ENCODE data around the gene ANO6.
A peak's percentile ranks its signal among the peaks of the same experiment; 100 is the strongest.

The ANO6 gene

GRCh38 chr12:45407981-45408728, 192.3 kb downstream of the ANO6 start:
- DNase-seq (ENCODE audit: low spot score): no peak

DNA sequence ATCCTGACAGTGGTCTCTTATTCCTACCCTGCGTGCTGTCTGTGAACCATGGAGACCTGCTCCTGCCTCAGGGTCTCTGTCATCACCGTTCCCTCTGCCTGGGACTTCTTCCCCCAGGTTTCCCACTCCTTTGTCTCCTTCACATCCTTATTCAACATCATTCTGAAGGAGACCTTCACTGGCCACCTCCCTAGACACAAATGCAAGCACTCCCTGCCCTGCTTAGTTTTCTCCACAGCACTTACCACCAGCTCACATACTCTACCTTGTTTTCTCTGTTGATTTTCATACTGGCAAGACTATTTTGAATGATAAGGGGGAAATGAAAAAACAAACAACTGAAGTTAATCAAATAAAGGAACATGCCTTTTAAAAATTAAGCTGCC, 192.8 kb downstream of the ANO6 start:
- DNase-seq (ENCODE audit: low spot score): no peak

DNA sequence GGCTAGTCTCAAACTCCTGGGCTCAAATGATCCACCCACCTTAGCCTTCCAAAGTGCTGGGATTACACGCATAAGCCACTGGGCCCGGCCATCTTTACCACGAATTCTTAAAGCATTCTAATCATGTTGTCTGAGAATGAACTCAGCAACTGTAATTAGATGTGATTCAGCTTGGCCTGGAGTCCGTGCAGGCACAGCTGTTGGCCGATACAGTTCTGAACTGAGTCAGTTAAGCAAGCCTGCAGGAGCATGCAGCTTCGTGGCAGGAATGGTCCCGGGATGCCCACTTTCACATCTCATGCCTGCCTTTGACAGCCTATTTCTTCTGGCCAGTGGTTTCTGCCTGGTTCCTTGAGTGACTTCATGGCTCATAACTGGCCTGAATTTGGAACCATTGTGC, 194.1 kb downstream of the ANO6 start:
- no peak for DNase-seq (ENCODE audit: low spot score)

- DNase-seq (ENCODE audit: low spot score): no peak
Measured at GRCh38 chr12:45411626-45412025, 195.7 kb downstream of the ANO6 start.

- no peak for DNase-seq (ENCODE audit: low spot score)
Measured at GRCh38 chr12:45415393-45415817, 199.5 kb downstream of the ANO6 start.

GRCh38 chr12:45416126-45416525, 200.2 kb downstream of the ANO6 start:
- DNase-seq (ENCODE audit: low spot score): no peak

GRCh38 chr12:45418520-45418919, 202.6 kb downstream of the ANO6 start:
- DNase-seq (ENCODE audit: low spot score): no peak

DNA sequence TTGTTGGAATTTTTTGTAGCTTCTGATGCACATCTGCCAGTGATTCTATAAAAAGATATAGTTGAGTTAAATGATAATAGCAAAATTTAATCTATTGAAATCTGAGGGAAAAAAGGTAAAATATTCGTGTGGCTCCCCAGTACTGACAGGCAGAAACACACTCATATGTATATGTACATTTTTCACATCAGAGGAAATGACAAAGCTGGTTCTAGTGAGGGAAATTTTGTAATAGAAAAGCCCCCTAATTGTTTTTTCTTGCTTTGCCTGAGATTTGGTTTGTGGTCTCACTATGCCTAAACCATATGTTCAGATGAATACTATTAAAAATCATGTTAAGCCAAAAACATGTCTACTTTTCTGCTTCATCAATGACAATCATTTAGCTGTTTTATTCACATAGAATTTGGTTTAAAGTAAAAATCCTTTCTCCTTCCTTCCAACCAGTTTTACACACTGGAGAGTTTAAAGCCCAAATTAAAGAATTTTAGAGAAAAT, 203.5 kb downstream of the ANO6 start:
- no peak for DNase-seq (ENCODE audit: low spot score)

DNA sequence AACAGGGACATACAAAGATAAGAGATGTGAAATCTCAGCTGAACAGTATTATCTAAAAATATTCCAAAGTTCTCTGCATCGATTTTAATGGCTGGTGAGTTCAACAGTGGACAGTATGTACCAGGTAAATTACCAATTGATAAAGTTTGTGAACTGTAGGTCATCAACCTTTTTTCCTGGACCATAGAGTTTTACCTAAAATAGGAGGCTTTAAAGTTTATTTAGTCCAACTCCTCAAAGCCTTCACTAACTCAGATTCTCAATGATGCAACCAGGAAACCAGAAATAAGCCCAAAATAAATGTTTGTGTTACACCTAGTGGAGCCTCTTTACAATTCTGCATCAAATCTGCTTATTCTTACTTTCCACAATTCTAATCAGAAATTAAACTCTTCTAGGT, 205.8 kb downstream of the ANO6 start:
- no peak for DNase-seq (ENCODE audit: low spot score)

DNA sequence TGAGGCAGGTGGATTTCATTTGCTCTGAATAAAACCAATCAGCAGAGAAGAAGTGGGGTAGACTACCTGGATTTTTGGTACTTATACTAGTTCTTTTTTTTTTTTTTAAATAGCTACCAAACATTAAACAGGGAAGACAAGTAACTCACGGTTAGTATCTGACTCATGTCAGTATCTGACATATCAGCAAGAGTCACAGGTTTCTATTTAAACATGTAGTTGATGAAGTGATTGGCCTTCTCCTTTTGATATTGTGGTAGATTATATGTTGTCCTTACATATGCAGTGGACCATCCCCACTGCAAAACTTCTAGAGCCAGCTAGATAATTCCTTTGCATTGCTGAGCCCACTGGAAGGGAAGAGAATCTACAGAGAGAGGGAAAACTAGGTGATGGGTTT, 208.0 kb downstream of the ANO6 start:
- no peak for DNase-seq (ENCODE audit: low spot score)

- no peak for DNase-seq (ENCODE audit: low spot score)
Measured at GRCh38 chr12:45425426-45425825, 209.5 kb downstream of the ANO6 start.

DNA sequence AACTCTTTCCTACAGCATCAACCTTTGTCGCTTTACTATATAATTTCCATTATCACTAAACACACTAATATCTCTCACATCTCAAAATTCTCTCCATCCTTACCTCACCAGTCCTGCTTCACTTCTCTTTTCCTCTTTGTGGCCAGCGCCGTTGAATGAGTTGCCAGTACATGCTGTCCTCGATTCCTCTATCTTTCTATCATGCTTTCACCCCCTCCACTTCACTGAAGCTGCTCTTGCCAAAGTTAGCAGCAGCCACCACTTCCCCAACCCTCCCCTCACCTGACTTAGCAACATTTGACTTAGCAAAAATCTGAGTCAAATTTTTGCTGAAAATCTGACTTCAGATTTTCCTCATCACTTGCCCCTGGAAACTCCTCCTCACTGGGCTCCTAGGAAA, 210.4 kb downstream of the ANO6 start:
- no peak for DNase-seq (ENCODE audit: low spot score)

DNA sequence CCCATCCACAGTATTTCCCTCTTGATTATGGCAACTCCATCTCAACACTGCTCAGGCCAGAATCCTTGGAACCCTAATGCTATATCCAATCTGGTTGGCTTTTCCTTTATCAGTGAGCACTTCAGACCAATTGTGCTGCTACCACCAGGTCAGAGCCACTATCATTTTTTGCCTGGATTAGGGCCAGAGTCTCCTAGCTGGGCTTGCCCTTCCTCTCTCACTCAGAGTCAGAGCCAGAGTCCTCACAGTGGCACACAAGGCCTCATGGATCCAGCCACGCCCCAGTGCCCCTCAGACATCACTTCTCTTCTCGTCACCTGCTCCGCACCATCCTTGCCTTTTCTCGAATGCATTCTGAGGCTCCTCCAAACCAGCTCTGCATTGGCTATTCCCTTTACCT, 211.1 kb downstream of the ANO6 start:
- DNase-seq (ENCODE audit: low spot score): no peak

DNA sequence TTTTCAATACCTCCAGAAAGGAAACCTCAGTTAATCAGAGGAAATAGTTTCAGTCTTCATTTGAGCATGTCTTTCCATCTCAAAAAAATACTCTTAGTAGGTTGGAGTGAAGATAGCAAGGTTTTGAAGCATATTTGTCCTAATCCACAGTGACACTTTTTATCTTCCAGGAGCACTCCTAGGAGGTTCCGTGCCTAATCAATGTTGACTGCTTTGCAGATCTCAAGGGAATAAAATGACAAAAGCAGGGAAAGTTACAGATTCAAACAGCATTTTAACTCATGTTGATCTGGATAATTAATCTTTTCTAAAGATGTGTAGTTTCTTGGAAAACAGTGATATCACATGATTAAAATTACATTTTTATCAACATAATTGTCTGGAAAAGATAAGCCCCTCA, 213.9 kb downstream of the ANO6 start:
- no peak for DNase-seq (ENCODE audit: low spot score)

GRCh38 chr12:45431126-45431525, 215.2 kb downstream of the ANO6 start:
- DNase-seq (ENCODE audit: low spot score): no peak

DNA sequence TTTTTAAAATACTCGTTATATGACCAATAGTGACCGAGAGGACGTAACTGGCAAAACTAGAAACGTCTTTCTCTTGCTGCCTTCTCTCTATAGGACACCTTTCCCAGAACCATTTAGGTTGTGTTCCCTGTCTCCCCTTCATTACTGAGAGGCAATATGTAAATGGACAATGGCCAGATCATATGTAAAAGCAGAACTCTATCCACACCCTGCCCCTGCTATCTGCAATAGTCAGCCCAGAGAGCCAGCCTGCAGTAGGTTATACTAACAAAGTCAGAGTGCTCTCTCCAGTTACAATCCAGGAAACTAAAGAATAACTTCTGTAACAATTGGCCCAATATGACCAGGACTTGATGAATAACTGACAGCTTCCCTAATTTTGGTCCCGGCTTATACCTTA, 216.8 kb downstream of the ANO6 start:
- DNase-seq (ENCODE audit: low spot score): no peak

DNA sequence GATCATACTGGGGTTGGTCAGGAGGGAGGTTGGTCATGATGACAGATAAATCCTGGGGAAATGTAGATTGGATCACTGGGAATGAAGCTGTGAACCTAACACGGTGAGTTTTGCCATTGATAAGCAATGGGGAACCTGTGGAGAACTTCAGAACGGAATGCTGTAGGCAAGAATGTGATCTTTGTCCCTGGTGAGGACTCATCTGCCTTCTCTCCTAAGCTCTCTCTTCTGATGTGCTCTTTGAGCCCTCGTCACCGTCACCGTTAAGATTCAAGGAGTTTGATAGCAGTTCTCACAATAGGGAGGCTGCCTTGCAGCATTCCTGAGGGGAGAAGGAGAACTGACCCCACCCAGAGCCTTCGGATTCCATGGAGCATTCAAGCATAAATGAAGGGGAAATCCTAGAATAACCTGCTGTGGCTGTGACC, 217.6 kb downstream of the ANO6 start:
- peak; percentile 63 for DNase-seq (ENCODE audit: low spot score)

DNA sequence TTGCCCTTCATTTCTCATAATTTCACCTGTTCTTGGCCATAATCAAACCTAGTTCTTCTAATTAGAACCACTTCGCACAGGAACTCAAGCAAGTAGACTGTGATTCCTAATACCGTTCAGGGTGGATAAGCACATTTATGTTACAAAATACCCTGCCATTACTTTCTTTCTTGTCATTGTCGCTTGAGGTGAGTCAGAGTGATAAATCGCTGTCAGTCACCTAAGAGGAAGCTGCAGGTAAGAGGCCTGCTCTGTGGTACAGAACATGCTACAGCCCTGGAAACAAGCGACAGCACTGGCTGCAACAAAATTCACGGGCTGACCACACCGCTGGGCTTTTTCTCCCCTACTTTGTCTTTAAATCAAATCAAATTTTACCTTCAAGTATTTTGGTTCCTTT, 218.2 kb downstream of the ANO6 start:
- no peak for DNase-seq (ENCODE audit: low spot score)

GRCh38 chr12:45435945-45436710, 220.2 kb downstream of the ANO6 start:
- no peak for DNase-seq (ENCODE audit: low spot score)

GRCh38 chr12:45439039-45439438, 223.1 kb downstream of the ANO6 start:
- DNase-seq (ENCODE audit: low spot score): no peak

- DNase-seq (ENCODE audit: low spot score): no peak
Measured at GRCh38 chr12:45446013-45446412, 230.1 kb downstream of the ANO6 start.

DNA sequence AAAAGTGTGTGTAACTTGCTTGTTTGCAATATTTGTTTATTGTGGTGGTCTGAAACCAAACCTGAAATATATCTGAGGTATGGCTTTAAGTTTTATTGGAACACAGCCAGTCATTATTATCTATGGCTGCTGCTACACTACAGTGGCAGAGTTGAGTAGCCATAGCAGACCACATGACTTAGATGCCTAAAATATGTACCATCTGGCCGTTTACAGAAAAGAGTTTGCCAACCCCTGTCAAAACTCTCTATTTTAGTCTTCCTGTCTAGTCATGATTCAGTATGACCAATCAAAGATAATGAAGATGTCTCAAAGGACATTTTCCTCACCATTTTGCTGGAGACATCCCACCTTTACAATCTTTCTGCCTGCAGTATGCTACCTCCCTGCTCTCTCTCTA, 242.3 kb downstream of the ANO6 start:
- DNase-seq (ENCODE audit: low spot score): no peak
